ENCODE data around the gene MAST1.

The MAST1 gene

GRCh38 chr19:12872941-12873890, 34.9 kb downstream of the MAST1 start:
- H3K27ac ChIP-seq, result peak overlapping the region; percentile 33; the same call in 1 of the 2 replicates
- no peak for TF ChIP-seq CTCF (conservative IDR thresholded peaks at IDR 0.05)

GRCh38 chr19:12873891-12874745, 35.8 kb downstream of the MAST1 start:
- H3K27ac ChIP-seq, result peak overlapping the region; percentile 33; the same call in 1 of the 2 replicates
- TF ChIP-seq CTCF (conservative IDR thresholded peaks at IDR 0.05), result no peak

DNA sequence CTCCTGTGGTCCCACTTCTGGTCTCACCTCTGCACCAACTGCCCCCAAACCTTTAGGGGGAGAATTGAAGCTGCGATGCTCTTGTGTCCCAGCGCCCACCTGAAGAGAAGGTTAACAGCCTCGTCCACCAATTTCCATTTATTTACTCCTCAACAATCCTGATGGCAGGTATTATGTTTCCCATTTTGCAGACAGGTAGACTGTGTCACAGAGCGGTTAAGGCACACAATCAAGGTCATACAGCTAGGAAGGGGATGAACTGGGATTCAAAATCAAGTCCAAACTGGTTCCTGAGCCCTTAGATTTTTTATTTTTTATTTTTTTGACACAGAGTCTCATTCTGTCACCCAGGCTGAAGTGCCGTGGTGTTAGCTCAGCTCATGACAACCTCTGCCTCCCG, 36.8 kb downstream of the MAST1 start:
- TF ChIP-seq CTCF (conservative IDR thresholded peaks at IDR 0.05), result no peak
- no peak overlapping the region for H3K27ac ChIP-seq

GRCh38 chr19:12880551-12881171, 42.3 kb downstream of the MAST1 start:
- TF ChIP-seq CTCF (conservative IDR thresholded peaks at IDR 0.05), result no peak
- peak overlapping the region; percentile 66 for H3K27ac ChIP-seq

GRCh38 chr19:12881172-12881808, 43.0 kb downstream of the MAST1 start, which contains the start of gene DNASE2:
TSS of gene DNASE2 (minus strand) at chr19:12881449. CDS start at chr19:12881375, 74 bp downstream.
- TF ChIP-seq CTCF (conservative IDR thresholded peaks at IDR 0.05), result no peak
- peak within 1 kb of the TSS; percentile 66 for H3K27ac ChIP-seq

- no peak for TF ChIP-seq CTCF (conservative IDR thresholded peaks at IDR 0.05)
- H3K27ac ChIP-seq, result no peak overlapping the region
Measured at GRCh38 chr19:12882589-12882988, 44.3 kb downstream of the MAST1 start.
